H9 (cell line): ENCODE data around the gene NXPH3. TPM values are rescaled to one million over a fixed set of nuclear protein-coding genes. Genes with fewer than 3 reads are reported as not detected.

ENCODE experiments used
- DNase-seq: peaks from one replicate; pipeline ENCODE4 v3.0.0-alpha.2; 2017
- H2AFZ ChIP-seq: one replicate; pipeline ENCODE4 v1.6.1; 2013; ENCODE audit warnings: mild to moderate bottlenecking, low read length, control low read depth, moderate library complexity
- H2AK5ac ChIP-seq: 2 replicates; pipeline ENCODE4 v1.6.1; 2013; ENCODE audit warnings: low read length, control low read depth, mixed read lengths; ENCODE audit not compliant: insufficient read length
- H2BK120ac ChIP-seq: one replicate; pipeline ENCODE4 v1.6.1; 2013; ENCODE audit warnings: low read depth, mild to moderate bottlenecking, low read length, control low read depth, inconsistent platforms; ENCODE audit not compliant: poor library complexity, severe bottlenecking
- H2BK12ac ChIP-seq: 2 replicates; pipeline ENCODE4 v1.6.1; 2013; ENCODE audit warnings: low read length, control low read depth, mixed read lengths, low read depth; ENCODE audit not compliant: insufficient read length
- H2BK15ac ChIP-seq: 2 replicates; pipeline ENCODE4 v1.6.1; 2013; ENCODE audit warnings: low read depth, low read length, control low read depth
- H2BK20ac ChIP-seq: one replicate; pipeline ENCODE4 v1.6.1; 2013; ENCODE audit warnings: low read depth, mild to moderate bottlenecking, low read length, control low read depth, inconsistent platforms; ENCODE audit not compliant: poor library complexity, severe bottlenecking
- H2BK5ac ChIP-seq: 2 replicates; pipeline ENCODE4 v1.6.1; 2013; ENCODE audit warnings: low read length, control low read depth, mixed read lengths; ENCODE audit not compliant: insufficient read length
- H3K14ac ChIP-seq: 2 replicates; pipeline ENCODE4 v1.6.1; 2013; ENCODE audit warnings: low read length, control low read depth; ENCODE audit not compliant: insufficient read depth
- H3K18ac ChIP-seq: 2 replicates; pipeline ENCODE4 v1.6.1; 2013; ENCODE audit warnings: low read depth, mild to moderate bottlenecking, mixed read lengths, low read length, control low read depth; ENCODE audit not compliant: insufficient read length
- H3K23ac ChIP-seq: 2 replicates; pipeline ENCODE4 v1.6.1; 2013; ENCODE audit warnings: low read length, control low read depth, mixed read lengths, low read depth; ENCODE audit not compliant: insufficient read length
- H3K23me2 ChIP-seq: 2 replicates; pipeline ENCODE4 v1.6.1; 2013; ENCODE audit warnings: low read depth, mild to moderate bottlenecking, mixed read lengths, low read length, control low read depth; ENCODE audit not compliant: insufficient read length, poor library complexity, severe bottlenecking
- H3K27ac ChIP-seq: 2 replicates; pipeline ENCODE4 v1.5.1; 2013; ENCODE audit warnings: low read length, control low read depth, mixed read lengths, low read depth; ENCODE audit not compliant: insufficient read length
- H3K27me3 ChIP-seq: 2 replicates; pipeline ENCODE4 v1.6.1; 2013; ENCODE audit warnings: low read length, control low read depth, inconsistent platforms; ENCODE audit not compliant: insufficient read depth
- H3K4ac ChIP-seq: 2 replicates; pipeline ENCODE4 v1.6.1; 2013; ENCODE audit warnings: low read depth, mild to moderate bottlenecking, control low read depth, inconsistent platforms, low read length, moderate library complexity
- H3K4me1 ChIP-seq: 2 replicates; pipeline ENCODE4 v1.6.1; 2013; ENCODE audit warnings: low read length, control low read depth, inconsistent platforms; ENCODE audit not compliant: insufficient read depth
- H3K4me2 ChIP-seq: 2 replicates; pipeline ENCODE4 v1.6.1; 2013; ENCODE audit warnings: low read length, control low read depth, mixed read lengths; ENCODE audit not compliant: insufficient read length, insufficient read depth
- H3K56ac ChIP-seq: 2 replicates; pipeline ENCODE4 v1.6.1; 2013; ENCODE audit warnings: low read depth, mild to moderate bottlenecking, mixed read lengths, low read length, control low read depth; ENCODE audit not compliant: insufficient read length
- H3K79me1 ChIP-seq: 2 replicates; pipeline ENCODE4 v1.6.1; 2013; ENCODE audit warnings: low read depth, mild to moderate bottlenecking, moderate library complexity, low read length, control low read depth, inconsistent platforms; ENCODE audit not compliant: insufficient read depth, poor library complexity, severe bottlenecking
- H3K79me2 ChIP-seq: 2 replicates; pipeline ENCODE4 v1.6.1; 2013; ENCODE audit warnings: low read length, control low read depth, inconsistent platforms; ENCODE audit not compliant: insufficient read depth
- H3K9ac ChIP-seq: 2 replicates; pipeline ENCODE4 v1.6.1; 2013; ENCODE audit warnings: low read length, control low read depth, mixed read lengths; ENCODE audit not compliant: insufficient read length; ENCODE audit errors: extremely low read depth
- H3K9me3 ChIP-seq: one replicate; pipeline ENCODE4 v1.6.1; 2013; ENCODE audit warnings: low read depth, low read length, inconsistent platforms; ENCODE audit not compliant: control insufficient read depth
- H3T11ph ChIP-seq: one replicate; pipeline ENCODE4 v1.6.1; 2013; ENCODE audit warnings: mild to moderate bottlenecking, low read length, control low read depth, inconsistent platforms
- H4K20me1 ChIP-seq: one replicate; pipeline ENCODE4 v1.6.1; 2013; ENCODE audit not compliant: control insufficient read depth, insufficient read length, insufficient read depth
- H4K5ac ChIP-seq: 2 replicates; pipeline ENCODE4 v1.6.1; 2013; ENCODE audit warnings: low read depth, mild to moderate bottlenecking, mixed read lengths, low read length, control low read depth; ENCODE audit not compliant: insufficient read length
- H4K8ac ChIP-seq: replicated peaks from 2 replicates; pipeline ENCODE4 v1.6.1; 2013; ENCODE audit warnings: low read length, control low read depth, mixed read lengths, low read depth; ENCODE audit not compliant: insufficient read length
- H4K91ac ChIP-seq: 2 replicates; pipeline ENCODE4 v1.6.1; 2013; ENCODE audit warnings: low read depth, mild to moderate bottlenecking, moderate library complexity, mixed read lengths, low read length, control low read depth; ENCODE audit not compliant: insufficient read length
- H3K27ac Mint-ChIP-seq, 3 experiments: 2 replicates in 2 of 3; 3 replicates in 1 of 3; pipeline ENCODE4 v1.8.0; 2020 to 2021; ENCODE audit warnings: mixed read lengths in 3 of 3, mild to moderate bottlenecking in 1 of 3, moderate library complexity in 1 of 3
- H3K27me3 Mint-ChIP-seq: 2 replicates; pipeline ENCODE4 v1.8.0; 2021; ENCODE audit warnings: low read depth, mild to moderate bottlenecking, moderate library complexity, mixed read lengths
- H3K36me3 Mint-ChIP-seq, 3 experiments: 2 replicates in 2 of 3; 3 replicates in 1 of 3; pipeline ENCODE4 v1.8.0; 2020 to 2021; ENCODE audit warnings: low read depth in 3 of 3, mixed read lengths in 3 of 3; ENCODE audit not compliant: insufficient read depth in 1 of 3
- H3K4me1 Mint-ChIP-seq, 2 experiments: 2 replicates each; pipeline ENCODE4 v1.8.0; 2020; ENCODE audit warnings: mixed read lengths in 2 of 2
- H3K4me3 Mint-ChIP-seq, 2 experiments: 2 replicates in 1 of 2; 3 replicates in 1 of 2; pipeline ENCODE4 v1.8.0; 2020 to 2021; ENCODE audit warnings: mild to moderate bottlenecking in 2 of 2, mixed read lengths in 2 of 2, moderate library complexity in 1 of 2
- H3K9me3 Mint-ChIP-seq, 2 experiments: 2 replicates in 1 of 2; 3 replicates in 1 of 2; pipeline ENCODE4 v1.8.0; 2020; ENCODE audit warnings: mild to moderate bottlenecking in 2 of 2, mixed read lengths in 2 of 2, moderate library complexity in 1 of 2
- CTCF ChIP-seq: fragments of 200-600 bp; sonication (generic); conservative IDR thresholded peaks from 3 replicates; pipeline ENCODE4 v1.8.0; 2021; ENCODE audit warnings: antibody characterized with exemption, mild to moderate bottlenecking
- WGBS: extraction: QIAGEN DNeasy Blood & Tissue Kit; methylation state at CpG from one replicate; pipeline ENCODE4 v1.1.7; 2013; ENCODE audit warnings: missing lambda C conversion rate, low lambda C conversion rate, mixed read lengths; ENCODE audit not compliant: insufficient read length; ENCODE audit errors: extremely low coverage; 5-methylcytosine and 5-hydroxymethylcytosine counted together
- total RNA-seq: library from RNA; stranded (reverse); gene quantifications from 2 replicates; pipeline ENCODE4 v1.2.1, GENCODE V29; 2021

The NXPH3 gene
- total RNA-seq, 1 experiment from 2014 or later: 1.3 TPM

- Histone ChIP-seq H2AFZ (no peak overlapping the region), H2BK120ac (no peak overlapping the region), H2BK5ac (no peak overlapping the region), H3K4me2 (no peak overlapping the region), H4K8ac (no peak overlapping the region), H3K56ac (no peak overlapping the region), H3K23me2 (no peaks in the 10 kb centered on the region), H4K91ac (no peak overlapping the region), H3K79me2 (no peaks in the 10 kb centered on the region), H4K20me1 (no peaks in the 10 kb centered on the region), H3K9ac (no peak overlapping the region), H3K4ac (no peak overlapping the region), H3K4me1 (no peaks in the 10 kb centered on the region), H2BK12ac (no peak overlapping the region), H2BK20ac (no peak overlapping the region), H3K27ac (no peak overlapping the region), H3K27me3 (no peaks in the 10 kb centered on the region), H2AK5ac (no peak overlapping the region), H3K14ac (no peak overlapping the region), H2BK15ac (no peak overlapping the region), H3K79me1 (no peaks in the 10 kb centered on the region), H3K18ac (no peak overlapping the region), H3T11ph (no peak overlapping the region), H3K9me3 (no peaks in the 10 kb centered on the region), H3K23ac (no peak overlapping the region), H4K5ac (no peak overlapping the region)
- Mint-ChIP-seq H3K4me1 (peaks cover 7 to 17% of the 10 kb centered on the region in 2 experiments; a peak in 3 of 4 replicates), H3K27ac (no peak overlapping the region), H3K27me3 (no peaks in the 10 kb centered on the region), H3K4me3 (no peak overlapping the region), H3K36me3 (peaks cover 4 to 66% (median 53%) of the 10 kb centered on the region in 3 experiments; a peak in 5 of 7 replicates), H3K9me3 (no peaks in the 10 kb centered on the region)
- no CpG with 5 or more reads among the region's 3 CpGs for WGBS
- DNase-seq: no peak
- no peak for TF ChIP-seq CTCF
Measured at GRCh38 chr17:49603238-49603637, 27.6 kb downstream of the NXPH3 start.
